Hepatocyte (in vitro differentiated cells): ENCODE data around the gene PKD1L1. TPM values are rescaled to one million over a fixed set of nuclear protein-coding genes. Genes with fewer than 3 reads are reported as not detected.

Experiments used
- DNase-seq: peaks from one replicate; pipeline ENCODE4 v3.0.0-alpha.2; 2016; ENCODE audit warnings: low spot score
- H2AFZ ChIP-seq: fragments of 200-600 bp; sonication (generic); 2 replicates; pipeline ENCODE4 v1.6.0; 2016; ENCODE audit warnings: antibody characterized with exemption, mild to moderate bottlenecking
- H3K27ac ChIP-seq: fragments of 200-600 bp; sonication (generic); 2 replicates; pipeline ENCODE4 v1.5.1; 2016; ENCODE audit warnings: mild to moderate bottlenecking
- H3K27me3 ChIP-seq: fragments of 200-600 bp; sonication (generic); 2 replicates; pipeline ENCODE4 v1.6.1; 2016
- H3K36me3 ChIP-seq: fragments of 200-600 bp; sonication (generic); replicated peaks from 2 replicates; pipeline ENCODE4 v1.5.1; 2016; ENCODE audit warnings: low read depth; ENCODE audit not compliant: insufficient read depth
- H3K4me1 ChIP-seq: fragments of 200-600 bp; sonication (generic); 2 replicates; pipeline ENCODE4 v1.5.1; 2016; ENCODE audit warnings: mild to moderate bottlenecking, moderate library complexity; ENCODE audit not compliant: insufficient read depth
- H3K4me2 ChIP-seq: fragments of 200-600 bp; sonication (generic); 2 replicates; pipeline ENCODE4 v1.6.0; 2016
- H3K4me3 ChIP-seq: fragments of 200-600 bp; sonication (generic); 2 replicates; pipeline ENCODE4 v1.5.1; 2016; ENCODE audit warnings: mild to moderate bottlenecking
- H3K79me2 ChIP-seq: fragments of 200-600 bp; sonication (generic); 2 replicates; pipeline ENCODE4 v1.6.0; 2017; ENCODE audit warnings: mild to moderate bottlenecking
- H3K9me2 ChIP-seq: fragments of 200-600 bp; sonication (generic); replicated peaks from 2 replicates; pipeline ENCODE4 v1.6.0; 2017; ENCODE audit warnings: mild to moderate bottlenecking; ENCODE audit not compliant: insufficient read depth
- H3K9me3 ChIP-seq: fragments of 200-600 bp; sonication (generic); 2 replicates; pipeline ENCODE4 v1.5.1; 2016; ENCODE audit warnings: low read depth, mild to moderate bottlenecking
- H4K20me1 ChIP-seq: fragments of 200-600 bp; sonication (generic); 2 replicates; pipeline ENCODE4 v1.6.0; 2016; ENCODE audit warnings: mild to moderate bottlenecking; ENCODE audit not compliant: insufficient read depth, poor library complexity, severe bottlenecking
- CTCF ChIP-seq: fragments of 200-600 bp; sonication (generic); IDR thresholded peaks from 2 replicates; pipeline ENCODE4 v1.5.1; 2016; ENCODE audit warnings: antibody characterized with exemption, mild to moderate bottlenecking; ENCODE audit not compliant: poor library complexity
- EZH2 ChIP-seq: fragments of 200-600 bp; sonication (generic); IDR thresholded peaks from 2 replicates; pipeline ENCODE4 v1.6.1; 2016; ENCODE audit warnings: antibody characterized with exemption, mild to moderate bottlenecking, borderline replicate concordance
- EZH2phosphoT487 ChIP-seq: fragments of 200-600 bp; sonication (generic); IDR thresholded peaks from one replicate; pipeline ENCODE4 v1.6.1; 2018; ENCODE audit warnings: antibody characterized with exemption, mild to moderate bottlenecking, low read depth, moderate library complexity; ENCODE audit not compliant: unreplicated experiment, severe bottlenecking
- WGBS: methylation state at CpG from one replicate; pipeline ENCODE4 v1.1.6; 2016; ENCODE audit warnings: low lambda C conversion rate; ENCODE audit errors: missing lambda C conversion rate; 5-methylcytosine and 5-hydroxymethylcytosine counted together
- polyA plus RNA-seq: library from polyadenylated mRNA; unstranded; fragments of >200 nt; fragmentation: Nextera tagmentation; extraction: Ambion mirVana; gene quantifications from 2 replicates; pipeline ENCODE4 v1.2.1, GENCODE V29; 2016
- total RNA-seq: library from RNA; depleted of rRNA; stranded (reverse); fragments of >200 nt; gene quantifications from 2 replicates; pipeline ENCODE4 v1.2.3, GENCODE V29; 2014

PKD1L1 gene
- total and polyA plus RNA-seq, 2 experiments from 2014 or later, result 0.07 TPM

DNA sequence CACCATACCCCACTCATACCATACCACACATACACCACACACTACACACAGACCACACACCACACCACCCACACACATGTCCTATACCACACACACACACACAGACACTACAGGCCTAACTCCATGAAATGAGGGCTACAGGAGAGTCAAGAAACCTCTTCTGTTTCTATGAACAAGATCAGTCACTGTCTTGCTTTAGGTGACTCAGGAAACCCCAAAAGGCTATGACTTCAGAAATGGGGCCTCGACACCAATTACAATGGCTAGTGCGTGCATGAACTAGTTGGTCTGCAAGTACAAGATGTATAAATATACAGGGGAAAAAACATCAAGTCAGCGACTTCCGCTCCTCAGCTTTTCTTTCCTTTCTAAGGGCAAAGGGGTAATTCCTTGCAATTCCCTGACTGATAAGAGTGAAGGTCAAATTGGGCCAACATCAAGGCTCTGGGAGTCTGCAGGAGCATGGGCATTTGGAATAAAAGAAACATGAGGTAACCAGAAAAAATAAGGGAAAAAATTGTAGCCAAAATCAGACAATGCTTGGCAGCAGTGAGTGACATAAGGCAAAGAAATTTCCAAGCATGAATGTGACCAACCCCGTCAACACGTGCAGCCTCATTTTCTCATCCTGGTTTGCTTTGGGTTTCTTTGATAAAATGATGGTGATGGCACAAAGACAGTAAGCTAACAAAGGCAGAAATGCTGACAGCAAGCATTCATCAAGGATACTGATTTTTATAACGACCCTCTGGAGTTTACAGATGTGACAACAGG lies 1.5 kb downstream of the PKD1L1 start:
- DNase-seq, result no peak
- WGBS, result 85% methylated on average over 7 of the region's 7 CpGs
- H3K4me2 ChIP-seq, result no peak overlapping the region
- no peaks in the 10 kb centered on the region for H3K9me3 ChIP-seq
- H3K27me3 ChIP-seq, result no peaks in the 10 kb centered on the region
- H3K79me2 ChIP-seq, result no peaks in the 10 kb centered on the region
- no peaks in the 10 kb centered on the region for H3K36me3 ChIP-seq
- H3K9me2 ChIP-seq, result no peaks in the 10 kb centered on the region
- H3K4me1 ChIP-seq, result peaks cover 7% of the 10 kb centered on the region
- TF ChIP-seq EZH2phosphoT487, result no peak
- no peak for TF ChIP-seq EZH2
- TF ChIP-seq CTCF, result no peak
- H4K20me1 ChIP-seq, result no peaks in the 10 kb centered on the region
- H3K27ac ChIP-seq, result no peak overlapping the region
- no peak overlapping the region for H3K4me3 ChIP-seq
- H2AFZ ChIP-seq, result no peak overlapping the region

DNA sequence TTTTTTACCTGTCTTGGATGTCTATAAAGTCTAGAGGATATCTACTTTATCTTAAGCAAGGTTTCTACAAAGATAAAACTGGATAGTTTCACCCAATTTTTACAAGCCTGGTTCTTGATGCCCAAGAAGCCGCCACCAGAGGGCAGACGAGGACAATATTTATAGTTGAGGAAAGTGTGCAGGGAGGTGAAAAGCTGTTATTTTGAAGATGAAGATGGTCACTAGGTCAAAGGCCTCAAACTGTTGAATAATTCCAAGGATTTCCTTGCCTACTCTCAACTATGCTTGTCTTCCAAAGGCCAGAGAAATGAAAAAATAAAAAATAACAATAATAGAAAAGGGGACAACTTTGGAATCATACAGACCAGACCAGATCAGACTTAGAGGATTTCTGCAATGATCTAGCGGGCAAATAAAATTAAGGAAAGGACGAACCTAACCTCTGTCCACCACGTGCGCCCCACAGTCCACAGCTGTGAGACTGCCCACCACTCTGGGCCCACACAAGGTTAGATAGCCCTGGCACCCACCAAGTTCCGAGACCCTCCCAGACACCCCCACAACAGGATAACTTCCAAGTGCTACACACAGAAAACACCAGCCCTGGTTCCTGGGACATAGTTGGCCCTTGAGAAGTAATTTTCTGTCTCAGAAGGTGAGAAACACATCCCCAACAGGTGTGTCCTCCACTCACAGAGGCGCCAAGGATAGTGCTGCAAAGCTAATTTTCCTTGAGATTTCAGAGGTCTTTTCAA lies 2.8 kb downstream of the PKD1L1 start:
- DNase-seq, result peak; percentile 84
- 52% methylated on average over 8 of the region's 8 CpGs for WGBS
- H3K36me3 ChIP-seq, result no peaks in the 10 kb centered on the region
- no peaks in the 10 kb centered on the region for H3K79me2 ChIP-seq
- H3K9me3 ChIP-seq, result no peaks in the 10 kb centered on the region
- H3K9me2 ChIP-seq, result no peaks in the 10 kb centered on the region
- no peak overlapping the region for H3K4me3 ChIP-seq
- no peak overlapping the region for H2AFZ ChIP-seq
- H3K4me1 ChIP-seq, result peaks cover 10% of the 10 kb centered on the region
- H3K27me3 ChIP-seq, result no peaks in the 10 kb centered on the region
- H3K27ac ChIP-seq, result no peak overlapping the region
- TF ChIP-seq CTCF (peak; percentile 94), EZH2 (no peak)
- H3K4me2 ChIP-seq, result no peak overlapping the region
- H4K20me1 ChIP-seq, result no peaks in the 10 kb centered on the region

DNA sequence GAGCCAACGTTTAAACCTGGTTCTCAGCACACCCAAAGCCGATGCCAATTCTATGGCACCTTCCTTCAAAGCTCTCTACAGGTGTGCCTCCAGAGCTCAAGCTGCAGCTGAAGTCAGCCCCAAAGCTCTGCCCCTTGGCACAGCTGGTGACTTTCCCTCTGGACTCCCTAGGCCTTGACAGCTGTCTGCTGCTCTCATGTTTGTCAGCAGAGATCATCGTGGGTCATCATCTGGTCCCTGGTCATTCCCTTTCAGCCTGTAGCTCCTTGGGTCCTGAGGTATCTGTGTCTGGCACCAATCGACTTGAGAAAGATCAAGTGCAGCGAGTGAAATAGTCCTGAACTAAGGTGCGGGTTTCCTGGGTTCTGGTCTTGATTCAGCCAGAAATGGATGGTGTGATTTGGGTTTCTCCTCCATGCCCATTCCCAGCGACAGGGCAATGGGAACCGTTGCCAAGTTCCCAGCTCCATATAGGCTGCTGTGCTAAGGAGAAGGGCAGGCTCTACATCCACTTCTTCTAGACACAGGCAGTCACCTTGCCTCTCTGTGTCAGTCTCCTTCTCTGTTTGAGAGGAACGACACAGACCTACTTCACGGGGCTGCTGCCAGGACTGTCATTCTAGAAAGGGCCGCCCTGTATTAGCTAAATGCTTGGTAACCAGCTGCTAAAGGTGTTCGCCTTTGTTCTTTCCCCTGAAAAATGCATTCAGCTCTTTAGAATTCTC lies 3.6 kb downstream of the PKD1L1 start:
- Histone ChIP-seq H2AFZ (no peak overlapping the region), H3K79me2 (no peaks in the 10 kb centered on the region), H3K4me1 (peaks cover 17% of the 10 kb centered on the region), H3K9me2 (no peaks in the 10 kb centered on the region), H3K27ac (no peak overlapping the region), H3K9me3 (no peaks in the 10 kb centered on the region), H3K4me2 (no peak overlapping the region), H3K4me3 (no peak overlapping the region), H3K27me3 (no peaks in the 10 kb centered on the region), H4K20me1 (no peaks in the 10 kb centered on the region), H3K36me3 (no peaks in the 10 kb centered on the region)
- 78% methylated on average over 12 of the region's 12 CpGs for WGBS
- no peak for DNase-seq
- no peak for TF ChIP-seq CTCF
- no peak for TF ChIP-seq EZH2
- no peak for TF ChIP-seq EZH2phosphoT487
